HG03095 (cell line): ENCODE measurements around the gene ST6GALNAC6.
"Not testable (repeated sequence)": the region's sequence is repeated elsewhere in the genome, so short reads cannot be mapped to it uniquely, and the experiment has no call there.

Experiments used
- ATAC-seq: cut with Tn5 transposase; IDR thresholded peaks from one replicate; pipeline ENCODE4 v1.9.1; 2021; ENCODE audit warnings: moderate library complexity; ENCODE audit not compliant: unreplicated experiment

ST6GALNAC6 gene

DNA sequence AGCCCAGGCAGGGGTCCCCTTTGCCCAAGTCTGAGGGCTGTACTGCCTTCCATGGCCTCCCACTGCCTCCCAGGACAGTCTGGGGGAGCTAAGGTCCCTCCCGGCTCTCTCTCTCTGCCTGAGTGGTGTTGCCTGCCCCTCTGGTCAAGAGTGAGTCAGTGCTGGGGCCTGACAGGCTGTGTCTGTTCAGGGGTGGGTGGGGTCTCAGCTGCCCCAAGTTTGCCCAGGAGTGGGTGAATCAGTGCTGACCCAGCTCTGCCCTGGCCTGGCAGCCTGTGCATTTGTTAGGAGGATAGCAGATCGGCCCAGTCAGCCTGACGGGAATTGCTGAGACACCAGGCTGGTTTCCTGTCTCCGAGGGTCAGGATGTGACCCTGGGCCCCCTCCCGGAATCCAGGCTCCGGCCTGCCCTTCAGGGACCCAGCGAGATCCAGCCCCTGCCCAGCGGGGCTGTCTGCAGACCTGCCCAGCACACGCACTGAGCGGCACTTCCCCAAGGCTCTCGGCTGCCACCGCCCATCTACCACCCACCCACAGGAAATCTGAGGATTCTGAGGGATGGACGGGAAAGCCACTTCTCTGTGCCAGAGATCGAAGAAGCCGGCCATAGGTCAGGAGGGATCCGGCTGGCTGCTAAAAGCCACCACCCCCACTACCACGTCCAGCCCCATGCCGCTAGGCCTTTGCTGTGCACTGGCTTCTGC lies 60.9 kb downstream of the ST6GALNAC6 start:
- no peak for ATAC-seq

DNA sequence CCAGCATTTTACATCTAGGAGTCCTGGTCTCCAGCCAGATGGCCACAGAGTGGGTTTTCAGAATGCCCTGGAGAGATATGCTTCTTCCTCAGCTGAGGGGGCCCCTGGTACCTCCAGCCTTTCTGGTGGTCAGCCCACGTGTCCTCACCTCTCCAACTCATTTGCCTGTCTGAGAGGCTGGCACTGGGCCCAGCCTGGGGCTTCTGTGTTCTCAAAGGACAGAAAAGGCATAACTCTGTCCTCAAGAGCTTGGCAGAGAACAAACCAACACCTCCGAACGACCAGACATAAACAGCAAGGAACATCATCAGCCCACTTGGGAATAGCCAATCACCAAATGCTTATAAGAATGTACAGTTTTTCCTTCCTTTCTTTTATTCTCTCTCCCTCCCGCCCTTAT lies 62.1 kb downstream of the ST6GALNAC6 start:
- ATAC-seq, result no peak

DNA sequence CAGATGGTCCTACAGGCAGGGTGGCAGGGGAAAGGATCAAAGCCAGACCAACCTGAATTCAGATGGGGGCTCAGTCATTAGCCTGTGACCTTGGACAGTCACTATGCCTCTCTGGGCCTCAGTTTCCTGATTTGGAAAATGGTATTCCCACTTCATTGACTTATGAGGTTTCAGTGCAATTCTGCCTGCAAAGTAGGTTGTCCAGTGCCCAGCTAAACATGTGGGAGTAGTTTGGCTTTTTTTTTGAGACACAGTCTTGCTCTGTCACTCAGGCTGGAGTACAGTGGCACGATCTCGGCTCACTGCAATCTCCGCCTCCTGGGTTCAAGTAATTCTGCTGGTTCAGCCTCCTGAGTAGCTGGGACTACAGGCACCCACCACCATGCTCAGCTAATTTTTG lies 62.8 kb downstream of the ST6GALNAC6 start:
- ATAC-seq, result not testable (repeated sequence)

DNA sequence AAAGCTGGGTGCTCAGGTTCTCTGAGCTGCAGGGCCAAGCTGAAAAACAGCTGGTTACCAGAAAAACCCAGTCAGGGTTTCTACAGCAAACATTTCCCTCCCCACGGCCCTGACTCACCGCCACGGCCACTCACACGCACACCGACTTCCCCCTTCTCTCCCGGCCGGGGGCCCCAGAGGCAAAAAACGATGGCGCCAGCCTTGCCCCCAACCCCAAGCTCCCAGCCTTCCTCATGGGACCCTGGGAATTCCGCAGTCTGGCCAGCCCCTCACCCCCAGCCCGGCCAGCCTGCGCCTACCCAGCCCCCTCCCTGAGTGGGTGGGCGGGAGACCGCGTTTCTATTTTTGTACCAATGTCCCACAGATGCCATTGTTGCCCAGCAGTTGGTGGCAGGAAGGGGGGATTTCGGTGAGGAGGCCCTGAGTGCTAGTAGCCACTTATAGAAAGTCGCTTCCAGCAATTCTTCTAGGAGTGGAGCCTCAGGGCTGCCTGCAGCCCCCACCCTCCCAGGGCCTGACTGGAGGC lies 63.3 kb downstream of the ST6GALNAC6 start:
- no peak for ATAC-seq
